ENCODE data around the gene MAP3K10. TPM values are rescaled to one million over a fixed set of nuclear protein-coding genes. Genes with fewer than 3 reads are reported as not detected.
"Not testable (repeated sequence)": the region's sequence is repeated elsewhere in the genome, so short reads cannot be mapped to it uniquely, and the experiment has no call there.

The MAP3K10 gene
- total RNA-seq, 1 donor from 2014 or later = 25.8 TPM

DNA sequence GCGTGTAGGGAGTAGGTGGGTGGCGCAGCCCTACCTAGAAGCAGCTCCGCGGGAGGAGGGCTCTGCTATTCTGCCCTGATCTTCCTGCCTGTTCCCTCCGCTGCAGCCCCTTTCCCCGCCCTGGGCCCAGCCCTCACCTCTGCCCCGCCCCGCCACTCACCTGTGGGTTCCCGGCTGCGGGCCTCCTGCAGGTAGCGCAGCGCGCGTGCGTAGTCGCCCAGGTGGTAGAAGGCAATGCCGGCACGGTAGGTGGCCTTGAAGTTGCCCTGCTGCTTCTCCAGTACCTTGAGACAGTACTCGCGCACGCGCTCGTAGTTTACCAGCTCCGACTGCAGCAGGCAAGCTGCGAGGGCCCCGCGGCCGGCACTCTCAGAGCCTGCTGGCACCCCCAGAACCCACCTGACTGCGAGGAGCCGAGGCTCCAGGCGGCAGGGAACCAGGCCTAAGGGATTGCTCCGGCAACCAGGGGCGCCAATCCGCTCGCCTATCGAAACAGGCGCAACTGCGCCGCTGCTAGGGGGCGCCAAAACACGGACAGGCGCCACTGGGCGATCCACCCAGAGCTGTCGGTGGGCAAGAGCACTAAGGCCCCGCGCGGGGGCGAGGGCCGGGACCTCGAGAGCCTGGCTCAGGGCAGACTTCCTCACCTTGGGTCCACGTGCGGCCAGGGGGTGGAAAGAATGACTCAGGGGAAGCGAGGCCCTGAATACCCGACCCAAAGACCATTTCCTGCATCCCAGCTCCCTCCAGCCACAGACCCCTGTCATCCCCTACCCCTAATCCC lies 26.0 kb downstream of the MAP3K10 start:
- peak; percentile 26 for DNase-seq (ENCODE audit: low spot score)

DNA sequence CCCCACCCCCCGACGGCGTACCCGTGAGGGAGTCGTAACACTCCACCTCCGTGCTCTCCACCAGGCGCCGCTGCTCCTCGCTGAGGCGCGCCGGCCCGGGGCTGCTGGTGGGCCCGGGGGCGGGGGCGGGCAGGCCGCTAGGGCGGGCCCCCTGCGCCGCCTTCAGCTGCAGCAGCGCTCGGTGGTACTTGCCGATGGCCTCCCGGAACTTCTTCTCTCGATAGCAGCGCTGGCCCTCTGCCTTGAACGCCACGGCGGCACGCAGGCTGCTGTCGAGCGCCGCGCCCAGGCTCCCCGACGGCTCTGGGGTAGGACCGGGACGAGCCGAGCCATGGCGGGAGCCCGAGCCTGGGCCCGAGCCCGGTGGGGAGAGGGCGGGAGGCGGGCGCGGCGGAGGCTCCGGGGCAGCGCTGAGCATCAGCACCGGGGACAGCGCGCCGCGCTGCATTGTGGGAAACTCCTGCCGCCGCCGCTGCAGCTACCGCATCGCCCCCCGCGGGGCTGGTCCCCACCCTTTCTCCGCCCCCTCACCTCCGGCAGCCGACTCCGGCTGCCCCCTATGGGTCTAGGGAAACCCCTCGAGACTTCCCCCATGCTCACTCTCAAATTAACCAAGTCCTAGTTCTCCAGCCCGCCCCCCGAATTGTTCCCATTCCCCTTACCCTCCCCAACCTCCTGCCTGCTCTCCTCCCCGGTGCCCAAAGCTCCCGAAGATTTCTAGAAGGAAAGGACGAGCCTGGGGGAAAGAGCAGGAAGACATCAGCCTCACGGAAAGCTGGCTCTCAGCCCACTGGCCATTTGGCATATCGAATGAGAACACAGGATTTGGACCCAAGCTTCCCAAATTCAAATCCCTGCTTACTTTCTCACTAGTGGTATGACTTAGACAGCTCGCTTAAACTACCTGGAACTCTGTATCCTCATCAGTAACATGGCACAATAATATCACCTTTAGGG lies 27.0 kb downstream of the MAP3K10 start, which contains the start of gene TTC9B:
TSS of gene TTC9B (minus strand) at position 451 of the 957 bp plus-strand sequence. CDS start at position 448, 3 bp downstream.
- DNase-seq (ENCODE audit: low spot score) = no peak

DNA sequence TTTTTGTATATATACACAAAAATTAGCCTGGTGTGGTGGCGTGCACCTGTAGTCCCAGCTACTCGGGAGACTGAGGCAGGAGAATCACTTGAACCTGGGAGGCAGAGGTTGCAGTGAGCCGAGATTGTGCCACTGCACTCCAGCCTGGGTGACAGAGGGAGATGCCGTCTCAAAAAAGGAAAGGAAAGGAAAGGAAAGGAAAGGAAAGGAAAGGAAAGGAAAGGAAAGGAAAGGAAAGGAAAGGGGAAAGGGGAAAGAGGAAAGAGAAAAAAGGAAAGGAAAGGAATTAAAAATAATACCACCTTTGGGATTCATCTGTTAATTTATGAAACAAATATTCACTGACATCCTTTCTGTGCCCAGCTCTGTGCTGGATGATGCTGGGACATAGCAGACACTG lies 27.8 kb downstream of the MAP3K10 start:
- not testable (repeated sequence) for DNase-seq (ENCODE audit: low spot score)

DNA sequence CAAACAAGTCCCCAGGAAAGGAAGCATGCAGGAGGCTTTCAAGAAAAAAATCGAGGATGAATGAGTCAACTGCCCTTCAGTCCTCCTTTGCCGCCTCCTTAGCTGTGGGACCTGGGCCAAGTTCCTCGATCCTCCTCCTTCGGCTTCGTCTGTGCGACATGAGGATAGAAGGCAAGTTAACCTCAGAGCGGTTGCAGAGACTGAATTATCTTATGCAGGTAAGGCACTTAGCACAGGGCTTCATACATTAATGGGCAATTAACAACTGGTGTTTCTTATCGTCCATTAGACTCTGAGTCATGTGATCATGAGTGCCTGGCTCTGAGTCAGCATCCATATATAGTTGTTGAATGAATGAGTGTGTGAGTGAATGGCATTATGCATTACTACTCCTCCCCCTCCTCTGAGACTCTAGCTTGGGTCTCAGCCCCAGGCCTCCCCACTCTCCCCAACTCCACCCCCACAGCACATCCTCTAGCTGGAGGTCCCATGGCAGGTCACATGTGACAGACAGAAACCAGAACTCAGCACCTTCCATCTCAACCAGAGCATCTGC lies 28.6 kb downstream of the MAP3K10 start:
- peak; percentile 35 for DNase-seq (ENCODE audit: low spot score)

DNA sequence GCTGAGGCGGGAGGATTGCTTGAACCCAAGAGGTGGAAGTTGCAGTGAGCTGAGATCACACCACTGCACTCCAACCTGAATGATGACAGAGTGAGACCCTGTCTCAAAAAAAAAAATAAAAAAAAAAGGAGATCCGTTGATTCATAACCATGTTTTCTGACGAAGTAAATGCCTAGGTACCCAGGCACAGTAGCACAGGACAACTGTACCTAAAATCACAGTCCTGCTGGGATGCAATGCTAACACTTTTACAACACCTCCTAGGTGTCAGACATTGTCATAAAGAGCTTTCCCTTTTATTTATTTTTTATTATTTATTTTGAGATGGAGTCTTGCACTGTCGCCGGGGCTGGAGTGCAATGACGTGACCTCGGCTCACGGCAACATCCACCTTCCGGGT lies 29.4 kb downstream of the MAP3K10 start:
- DNase-seq (ENCODE audit: low spot score) = no peak

DNA sequence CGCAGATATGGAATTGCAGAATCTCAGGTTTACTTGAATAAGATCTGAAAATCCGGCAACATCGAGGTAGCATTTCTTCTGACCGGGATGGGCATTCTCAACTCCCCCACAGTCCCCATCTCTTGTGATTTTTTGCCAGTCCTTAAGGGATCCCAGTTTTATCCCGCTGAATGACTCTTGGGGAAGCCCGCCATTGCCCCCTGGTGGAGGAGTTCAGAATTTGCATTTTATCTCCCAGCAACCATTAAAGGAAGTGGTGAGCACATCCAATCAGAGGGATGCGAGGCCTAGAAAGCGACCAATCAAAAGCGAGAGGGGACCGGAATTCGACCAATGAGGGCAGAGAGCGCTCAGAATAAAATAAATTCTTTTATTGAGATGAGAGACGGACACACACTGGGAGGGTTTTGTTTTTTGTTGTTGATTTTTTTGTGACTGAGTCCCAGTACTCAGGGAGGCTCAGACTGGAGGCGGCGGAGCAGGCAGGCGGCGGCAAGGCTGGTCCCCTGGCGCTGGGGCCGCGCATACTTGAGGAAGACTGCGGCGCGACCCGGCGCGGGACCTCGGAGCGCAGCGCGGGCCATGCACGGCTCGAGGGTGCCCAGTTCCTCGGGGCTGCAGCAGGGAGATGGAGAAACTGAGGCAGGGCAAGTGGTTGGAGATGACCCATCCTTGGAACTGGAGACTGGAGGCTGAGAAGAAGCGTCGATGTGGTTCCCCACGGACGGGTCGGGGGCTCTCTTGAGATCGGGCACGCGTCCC lies 30.8 kb downstream of the MAP3K10 start:
- DNase-seq (ENCODE audit: low spot score) = peak; percentile 86

DNA sequence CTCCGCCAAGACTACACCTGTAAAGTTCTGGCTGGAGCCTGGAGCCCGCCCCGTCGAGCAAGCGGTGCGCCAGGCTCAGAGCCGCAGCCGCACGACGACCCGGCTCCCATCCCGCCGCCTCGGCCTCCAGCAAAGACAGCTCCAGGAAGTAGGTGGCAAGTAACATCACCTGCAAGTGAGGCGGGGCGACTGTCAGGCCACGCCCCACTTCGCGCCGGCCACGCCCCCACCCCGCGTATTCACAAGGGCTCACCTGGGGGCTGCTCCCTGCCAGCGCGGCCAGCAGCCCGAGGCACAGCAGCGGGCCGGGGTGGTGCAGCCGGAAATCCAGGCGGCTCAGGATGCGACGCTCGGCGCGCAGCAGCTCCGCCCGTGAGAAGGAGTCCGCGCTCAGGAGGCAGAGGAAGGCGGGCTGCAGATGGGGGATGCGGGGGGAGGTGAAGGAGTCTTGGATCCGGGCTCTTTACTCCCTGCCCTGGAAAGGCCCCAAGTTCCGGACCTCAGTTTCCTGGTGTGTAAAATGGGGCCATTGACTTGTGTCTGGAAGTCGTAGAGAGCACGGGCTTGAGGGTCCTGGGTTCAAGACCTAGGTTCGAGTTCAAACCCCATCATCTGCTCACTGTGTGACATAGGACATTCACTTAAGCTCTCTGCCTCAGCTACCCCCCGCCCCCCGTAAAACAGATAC lies 32.1 kb downstream of the MAP3K10 start:
- DNase-seq (ENCODE audit: low spot score) = peak; percentile 38

DNA sequence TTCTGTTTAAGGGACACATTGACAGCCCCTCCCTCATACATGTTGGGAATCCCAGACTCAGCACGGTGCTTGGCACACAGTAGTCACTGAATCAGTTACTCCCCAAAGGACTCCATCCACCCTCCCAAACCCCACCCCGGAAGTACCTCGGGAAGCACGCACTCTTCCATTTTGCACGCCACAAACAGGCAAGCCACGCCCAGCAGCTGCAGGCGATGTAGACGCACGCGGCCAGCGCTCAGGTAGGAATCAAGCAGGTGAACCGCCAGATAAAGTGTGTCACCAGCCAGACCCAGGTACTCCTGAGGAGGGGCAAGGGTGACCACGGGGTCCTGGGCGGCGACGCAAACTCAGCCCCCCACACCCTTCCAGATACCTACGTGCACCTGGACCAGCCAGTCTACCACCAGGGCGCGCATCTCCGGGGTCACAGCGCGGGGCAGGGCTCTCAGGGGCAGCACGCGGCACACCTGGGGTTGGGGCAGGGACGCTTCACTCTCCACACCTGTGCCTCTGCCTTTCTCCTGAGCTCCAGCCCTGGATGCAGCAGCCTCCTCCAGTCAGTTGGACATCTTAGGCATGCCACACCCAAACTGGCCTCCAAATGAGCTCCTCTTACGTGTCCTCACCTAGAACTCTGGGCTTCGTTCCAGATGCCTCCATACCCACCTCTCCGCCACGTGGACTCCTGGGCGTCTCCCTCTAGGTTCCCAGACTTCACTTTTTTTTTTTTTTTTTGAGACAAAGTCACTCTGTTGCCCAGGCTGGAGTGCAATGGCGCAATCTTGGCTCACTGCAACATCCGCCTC lies 33.3 kb downstream of the MAP3K10 start:
- no peak for DNase-seq (ENCODE audit: low spot score)

DNA sequence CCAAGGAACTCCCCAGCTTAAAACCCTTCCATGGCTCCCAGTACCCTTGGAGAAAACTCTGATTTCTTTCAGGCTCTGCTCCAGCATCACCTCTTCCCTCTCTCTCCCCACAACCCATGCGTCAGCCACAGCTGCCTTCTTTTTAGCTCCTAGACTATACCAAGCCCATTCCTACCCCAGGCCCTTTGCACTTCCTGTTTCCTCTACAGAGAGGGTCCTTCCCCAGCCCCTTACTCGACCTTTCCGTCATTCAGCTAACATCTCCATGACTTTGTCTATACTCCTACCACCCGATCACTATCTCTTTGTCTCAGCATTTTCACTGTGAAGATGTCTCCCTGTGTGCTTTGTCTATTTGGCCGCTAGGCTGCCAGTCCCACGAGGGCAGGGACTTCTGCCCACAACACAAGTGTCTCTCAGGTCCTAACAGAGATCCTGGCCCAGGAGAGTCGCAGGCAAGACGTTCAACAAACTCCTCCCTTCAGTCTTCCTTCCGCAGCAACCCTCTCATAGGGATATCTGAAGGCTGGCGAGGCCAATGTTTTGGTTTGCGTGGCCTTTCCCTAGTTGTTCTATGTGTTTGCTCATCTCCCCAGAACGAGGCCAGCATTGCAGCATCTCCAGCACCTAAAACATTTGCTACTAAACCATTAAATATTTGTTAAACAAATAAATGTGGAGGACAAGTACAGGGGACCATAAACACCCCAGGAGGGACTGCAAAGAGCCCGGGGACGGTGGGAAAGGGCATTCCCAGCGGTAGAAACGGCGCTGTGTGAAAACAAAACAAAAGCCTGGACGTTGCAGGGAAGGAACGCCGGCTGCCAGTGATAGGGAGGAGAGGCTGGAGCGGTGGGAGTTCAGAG lies 34.4 kb downstream of the MAP3K10 start:
- DNase-seq (ENCODE audit: low spot score) = no peak

DNA sequence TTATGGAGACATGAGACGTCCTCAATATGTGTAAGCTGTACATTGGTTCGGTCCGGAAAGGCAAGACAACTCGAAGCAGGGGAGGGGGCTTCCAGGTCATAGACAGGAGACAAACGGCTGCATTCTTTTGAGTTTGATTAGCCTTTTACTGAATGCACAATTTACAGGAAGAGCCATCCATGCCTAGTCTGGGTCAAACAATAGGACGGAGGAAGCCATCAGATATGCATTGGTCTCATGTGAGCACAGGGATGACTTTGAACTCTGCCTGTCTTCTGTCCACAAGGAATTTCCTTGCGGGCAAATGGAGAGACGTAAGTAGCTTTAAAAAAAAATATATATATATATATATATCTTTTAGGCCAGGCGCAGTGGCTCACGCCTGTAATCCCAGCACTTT lies 37.1 kb downstream of the MAP3K10 start:
- no peak for DNase-seq (ENCODE audit: low spot score)

DNA sequence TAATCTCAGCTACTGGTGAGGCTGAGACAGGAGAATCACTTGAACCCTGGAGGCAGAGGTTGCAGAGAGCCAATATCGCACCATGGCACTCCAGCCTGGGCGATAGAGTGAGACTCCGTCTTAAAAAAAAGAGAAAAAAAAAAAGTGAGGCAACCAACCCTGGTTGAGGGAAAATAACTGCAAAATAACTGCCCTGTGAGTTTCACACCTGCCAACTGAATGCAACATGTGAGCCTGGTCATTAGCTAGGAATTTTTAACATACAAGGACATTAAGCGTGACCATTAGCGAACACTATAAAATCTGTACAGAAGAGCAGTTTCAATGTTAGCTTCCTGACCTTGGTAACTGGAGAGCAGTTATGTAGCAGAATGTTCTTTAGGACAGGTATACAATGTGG lies 37.6 kb downstream of the MAP3K10 start:
- DNase-seq (ENCODE audit: low spot score) = no peak

DNA sequence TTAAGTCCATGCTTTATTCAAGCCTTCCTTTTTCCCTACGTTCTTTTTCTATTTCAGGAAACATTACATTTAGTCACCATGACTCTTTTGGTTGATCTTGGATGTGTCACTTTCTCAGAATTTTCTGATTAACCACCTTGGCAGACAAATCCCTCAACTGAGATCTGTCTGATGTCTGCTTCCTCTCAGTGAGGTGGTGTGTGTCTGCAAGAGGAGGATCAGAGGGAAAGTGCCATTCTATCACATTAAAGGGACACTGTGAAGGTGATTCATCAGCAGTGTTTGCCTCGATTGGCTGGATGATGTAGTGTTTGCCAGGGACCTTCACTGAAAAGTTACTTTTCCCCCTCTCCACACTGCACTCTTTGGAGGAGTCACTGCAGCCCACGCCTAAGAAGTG lies 38.3 kb downstream of the MAP3K10 start:
- DNase-seq (ENCODE audit: low spot score) = no peak

DNA sequence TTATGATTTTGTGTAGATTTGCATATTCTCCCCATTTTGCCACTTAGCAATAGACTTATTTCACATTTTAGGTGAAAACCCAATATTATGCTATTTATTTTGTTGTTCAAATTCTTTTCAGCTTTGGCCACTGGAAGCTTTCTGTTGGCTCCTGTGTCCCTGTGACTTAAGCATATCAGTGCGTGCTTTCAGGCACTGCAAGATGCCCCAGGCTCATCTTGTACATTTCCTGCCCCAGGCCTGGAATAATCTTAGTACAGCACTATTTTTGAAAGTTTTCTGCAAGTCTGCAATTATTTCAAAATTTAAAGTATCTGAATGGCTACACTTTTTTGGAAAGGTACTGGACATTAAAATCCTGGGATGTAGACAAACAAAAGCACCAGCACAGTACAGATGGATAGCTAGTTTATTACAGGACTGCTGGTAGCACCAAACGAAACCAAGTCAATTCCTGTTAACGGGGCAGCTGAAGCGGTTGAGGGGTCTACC lies 38.7 kb downstream of the MAP3K10 start:
- DNase-seq (ENCODE audit: low spot score) = no peak

DNA sequence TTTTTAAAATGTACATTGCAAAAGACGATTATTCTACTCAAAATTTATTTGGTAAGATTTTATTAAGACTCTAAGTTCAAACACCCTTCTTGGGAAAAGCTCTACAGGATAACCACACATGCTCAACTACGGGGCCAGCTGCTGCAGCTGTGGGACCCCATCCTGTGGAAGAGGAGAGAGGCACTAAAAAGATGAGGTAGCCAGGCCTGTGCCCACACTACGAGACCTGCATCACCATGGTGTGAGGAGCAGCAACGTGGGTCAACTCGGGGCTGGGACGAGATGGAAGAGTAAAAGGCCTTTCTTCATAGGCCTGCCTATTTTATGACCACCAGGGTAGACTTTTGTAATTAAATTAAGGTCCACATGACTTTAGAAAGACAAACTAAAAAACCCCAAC lies 39.8 kb downstream of the MAP3K10 start:
- no peak for DNase-seq (ENCODE audit: low spot score)

DNA sequence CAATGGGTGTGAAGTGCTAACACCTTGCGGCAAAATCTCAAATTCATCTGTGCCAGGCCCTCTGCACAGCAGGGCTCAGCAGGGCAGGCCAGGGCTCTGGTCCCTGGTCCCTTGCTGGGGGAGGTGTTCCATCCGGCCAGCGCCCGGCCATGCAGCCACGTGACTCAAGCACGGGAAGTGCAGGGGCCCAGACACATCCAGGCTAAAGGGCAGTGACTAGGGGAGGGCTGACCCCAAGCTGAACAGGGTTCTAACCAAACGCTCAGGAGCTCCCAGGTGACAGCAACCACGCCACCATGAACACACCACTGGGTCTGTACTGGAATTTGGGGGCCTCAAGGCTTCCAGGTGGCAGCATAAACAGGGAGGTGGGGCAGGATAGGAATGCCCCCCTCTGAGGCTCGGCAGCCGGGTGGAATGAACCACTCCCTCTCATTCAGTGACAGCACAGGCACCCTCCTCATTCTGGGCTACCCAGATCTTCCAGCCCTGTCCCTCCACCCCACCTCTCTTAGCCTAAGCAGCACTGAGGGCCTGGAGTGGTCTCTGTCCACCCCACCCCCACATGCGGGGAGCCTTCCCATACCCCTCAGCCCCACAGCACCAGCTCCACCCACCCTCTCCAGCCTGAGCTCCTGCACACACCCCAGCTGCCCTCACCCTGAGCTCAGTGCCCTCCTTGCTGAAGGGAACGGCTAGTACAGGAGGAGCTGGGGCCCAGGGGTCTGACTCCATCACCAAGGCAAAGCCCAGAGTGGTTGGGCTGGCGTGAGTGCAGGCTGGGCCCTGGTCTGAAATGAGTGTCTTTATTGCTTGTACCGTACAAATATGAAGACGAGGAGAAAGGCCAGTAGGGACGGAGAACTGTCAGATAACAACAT lies 40.6 kb downstream of the MAP3K10 start:
- no peak for DNase-seq (ENCODE audit: low spot score)

DNA sequence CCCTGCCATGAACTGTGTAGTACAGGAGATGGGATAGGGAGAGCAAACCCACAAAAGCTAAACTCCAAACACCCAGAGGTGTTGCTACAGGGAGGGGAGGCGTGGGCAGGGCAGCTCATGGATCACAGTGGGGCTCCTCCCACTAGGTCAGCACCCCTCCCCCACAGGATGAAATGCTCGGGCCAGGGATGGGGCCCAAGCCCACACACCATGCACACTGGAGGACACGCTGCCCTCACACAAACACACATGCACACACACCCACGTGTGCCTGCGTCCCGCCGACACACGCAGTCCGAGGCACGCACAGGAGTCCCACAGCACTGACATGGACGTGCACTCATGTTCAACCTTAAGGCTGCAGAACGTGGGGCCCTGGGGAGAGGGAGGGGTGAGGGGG lies 41.3 kb downstream of the MAP3K10 start:
- DNase-seq (ENCODE audit: low spot score) = no peak

DNA sequence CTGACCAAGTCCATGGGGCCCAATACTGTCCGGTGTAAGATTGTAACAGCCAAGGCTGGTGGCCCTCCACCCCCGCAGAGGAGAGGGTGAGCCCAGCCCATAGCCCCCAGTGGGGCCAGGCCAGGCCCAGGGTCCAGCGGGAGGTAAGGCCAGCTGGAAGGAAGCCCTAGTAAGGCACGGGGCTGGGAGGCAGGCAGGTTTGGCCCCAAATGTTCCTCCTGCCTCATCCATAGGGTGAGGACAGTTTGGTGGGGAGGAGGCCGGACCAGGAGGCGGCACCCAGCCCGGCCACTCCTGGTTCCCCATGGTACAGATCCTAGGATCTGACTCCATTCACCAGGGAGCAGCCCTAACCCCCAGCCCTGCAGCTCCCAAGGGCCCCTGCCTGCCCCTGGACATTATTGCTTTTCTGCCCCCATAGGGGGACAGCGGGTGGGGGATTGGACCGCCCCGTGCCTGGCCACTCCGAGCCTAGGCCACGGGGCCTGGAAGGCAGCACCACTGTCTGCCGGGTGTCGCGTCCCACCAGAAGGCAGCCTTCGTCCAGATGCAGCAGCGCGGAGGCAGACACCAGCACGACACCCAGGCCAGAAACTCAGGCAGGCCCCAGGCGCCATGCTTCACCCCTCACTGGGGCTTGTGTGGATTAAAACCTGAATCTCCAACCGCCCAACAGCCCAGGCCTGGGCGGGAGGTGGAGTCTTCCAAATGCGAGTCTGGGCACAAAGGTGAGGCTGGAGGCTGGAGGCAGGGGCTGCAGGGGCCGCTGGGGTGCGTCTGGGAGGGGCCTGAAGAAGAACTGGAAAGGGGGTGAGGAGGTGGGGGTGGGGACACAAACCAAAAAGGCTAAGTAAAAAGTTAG lies 42.0 kb downstream of the MAP3K10 start:
- no peak for DNase-seq (ENCODE audit: low spot score)

All from mucosa of gallbladder (tissue), 1 donor.